A549 (cell line): ENCODE data around the gene POLRMT.
"Not testable (repeated sequence)": the region's sequence is repeated elsewhere in the genome, so short reads cannot be mapped to it uniquely, and the experiment has no call there.

Experiments
- CTCF ChIP-seq: fragments of >200 bp; sonication (Bioruptor Twin); formaldehyde crosslinking; IDR thresholded peaks from 3 replicates; pipeline ENCODE4 v1.5.1; 2016
- EP300 ChIP-seq, 2 experiments: fragments of >200 bp; sonication (Bioruptor Twin); formaldehyde crosslinking; IDR thresholded peaks; 2 replicates in 1 of 2; 3 replicates in 1 of 2; pipeline ENCODE4 v1.6.1; 2016 to 2017
- HOXA7 ChIP-seq: fragments of 250-450 bp; sonication (Bioruptor Pico); IDR thresholded peaks from 2 replicates; pipeline ENCODE4 v1.5.0; 2020; ENCODE audit warnings: mild to moderate bottlenecking, moderate library complexity
- POLR2A ChIP-seq: IDR thresholded peaks from 2 replicates; pipeline ENCODE4 v1.6.1; 2012; ENCODE audit warnings: mild to moderate bottlenecking, low read length
- REST ChIP-seq: fragments of 200-600 bp; sonication (generic); IDR thresholded peaks from 2 replicates; pipeline ENCODE4 v1.6.1; 2016; ENCODE audit warnings: antibody characterized with exemption, mild to moderate bottlenecking, moderate library complexity
- RNF2 ChIP-seq: fragments of 200-600 bp; sonication (generic); IDR thresholded peaks from 2 replicates; pipeline ENCODE4 v1.6.1; 2016; ENCODE audit warnings: low read depth, mild to moderate bottlenecking, antibody characterized with exemption, moderate library complexity, borderline replicate concordance

GRCh38 chr19:585146-585545 is 48.2 kb downstream of the POLRMT start:
- not testable (repeated sequence) for TF ChIP-seq RNF2; POLR2A; CTCF; EP300 (IDR thresholded peaks at IDR 0.05); HOXA7 (CRISPR knock-in tag); REST
